Ovary (tissue), 3 donors: ENCODE measurements around the gene PYGO1.

Experiments
- POLR2A ChIP-seq: fragments of 450-650 bp; IDR thresholded peaks from one replicate; pipeline ENCODE4 v1.6.1; 2017; ENCODE audit warnings: antibody characterized with exemption, mild to moderate bottlenecking, moderate library complexity
- TF ChIP-seq, protein P1 (sequence below), 3 donors: fragments of 450-650 bp in 2 of 3; fragments of 200-600 bp in 1 of 3; IDR thresholded peaks; one replicate each; pipeline versions ENCODE4 v1.5.1 to v1.8.0; 2016 to 2022; ENCODE audit warnings: antibody characterized with exemption in 3 of 3, mild to moderate bottlenecking in 1 of 3
- donor health status: DM: no; HTN: no; CAD: no.

DNA sequence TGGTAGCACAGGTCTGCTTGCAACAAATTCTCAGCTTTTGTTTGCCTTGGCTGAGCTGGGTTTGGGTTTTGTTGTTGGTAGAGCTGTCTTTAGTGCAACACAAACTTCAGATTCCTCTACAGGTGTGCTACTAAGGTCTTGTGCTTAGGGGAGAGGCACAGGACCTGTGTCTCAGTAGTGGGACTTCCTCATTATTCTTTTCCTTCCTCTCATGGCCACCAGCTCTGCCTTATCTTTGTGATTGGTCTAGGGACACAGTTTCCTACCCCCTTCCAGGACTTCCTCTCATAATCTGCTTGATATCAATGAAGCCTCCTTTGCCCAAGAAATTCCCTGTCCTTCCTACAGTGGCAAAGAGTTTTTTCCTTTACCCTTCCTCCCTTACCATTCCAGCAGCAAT, 55.2 kb downstream of the PYGO1 start:
- TF ChIP-seq POLR2A, result no peak
- TF ChIP-seq, protein P1, sequence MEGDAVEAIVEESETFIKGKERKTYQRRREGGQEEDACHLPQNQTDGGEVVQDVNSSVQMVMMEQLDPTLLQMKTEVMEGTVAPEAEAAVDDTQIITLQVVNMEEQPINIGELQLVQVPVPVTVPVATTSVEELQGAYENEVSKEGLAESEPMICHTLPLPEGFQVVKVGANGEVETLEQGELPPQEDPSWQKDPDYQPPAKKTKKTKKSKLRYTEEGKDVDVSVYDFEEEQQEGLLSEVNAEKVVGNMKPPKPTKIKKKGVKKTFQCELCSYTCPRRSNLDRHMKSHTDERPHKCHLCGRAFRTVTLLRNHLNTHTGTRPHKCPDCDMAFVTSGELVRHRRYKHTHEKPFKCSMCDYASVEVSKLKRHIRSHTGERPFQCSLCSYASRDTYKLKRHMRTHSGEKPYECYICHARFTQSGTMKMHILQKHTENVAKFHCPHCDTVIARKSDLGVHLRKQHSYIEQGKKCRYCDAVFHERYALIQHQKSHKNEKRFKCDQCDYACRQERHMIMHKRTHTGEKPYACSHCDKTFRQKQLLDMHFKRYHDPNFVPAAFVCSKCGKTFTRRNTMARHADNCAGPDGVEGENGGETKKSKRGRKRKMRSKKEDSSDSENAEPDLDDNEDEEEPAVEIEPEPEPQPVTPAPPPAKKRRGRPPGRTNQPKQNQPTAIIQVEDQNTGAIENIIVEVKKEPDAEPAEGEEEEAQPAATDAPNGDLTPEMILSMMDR (IDR thresholded peaks at IDR 0.05), result no peak
